Astrocyte (in vitro differentiated cells and primary cell): ENCODE data around the gene MAP2. TPM values are rescaled to one million over a fixed set of nuclear protein-coding genes. Genes with fewer than 3 reads are reported as not detected.

Experiments
- DNase-seq: peaks from one replicate; pipeline ENCODE4 v3.0.0-alpha.2; 2010; ENCODE audit warnings: low read depth
- FAIRE-seq: peaks from 2 replicates; lab custom pipeline; 2011; peaks lifted over from hg19 to GRCh38; lab: Jason Lieb, UNC
- H2AFZ ChIP-seq: 2 replicates; pipeline ENCODE4 v1.6.0; 2012; ENCODE audit warnings: low read depth, low read length, inconsistent platforms
- H3K27ac ChIP-seq: 2 replicates; pipeline ENCODE4 v1.5.1; 2011; ENCODE audit warnings: low read depth, low read length, inconsistent platforms
- H3K27me3 ChIP-seq: 2 replicates; pipeline ENCODE4 v1.6.0; 2011; ENCODE audit warnings: low read length, inconsistent platforms; ENCODE audit not compliant: insufficient read depth
- H3K36me3 ChIP-seq: 2 replicates; pipeline ENCODE4 v1.5.1; 2011; ENCODE audit warnings: low read length, inconsistent platforms; ENCODE audit not compliant: insufficient read depth
- H3K4me1 ChIP-seq: 2 replicates; pipeline ENCODE4 v1.5.1; 2011; ENCODE audit warnings: low read length, inconsistent platforms; ENCODE audit not compliant: insufficient read depth
- H3K4me2 ChIP-seq: 2 replicates; pipeline ENCODE4 v1.6.0; 2012; ENCODE audit warnings: low read length, inconsistent platforms
- H3K4me3 ChIP-seq: 2 replicates; pipeline ENCODE4 v1.5.1; 2011; ENCODE audit warnings: low read depth, mild to moderate bottlenecking, low read length, inconsistent platforms; ENCODE audit not compliant: insufficient read depth
- H3K79me2 ChIP-seq: 2 replicates; pipeline ENCODE4 v1.6.0; 2012; ENCODE audit warnings: mild to moderate bottlenecking, low read length, inconsistent platforms; ENCODE audit not compliant: insufficient read depth
- H3K9ac ChIP-seq: 2 replicates; pipeline ENCODE4 v1.6.0; 2012; ENCODE audit warnings: mild to moderate bottlenecking, low read length, inconsistent platforms
- H3K9me3 ChIP-seq: 2 replicates; pipeline ENCODE4 v1.5.1; 2012; ENCODE audit warnings: low read depth, mild to moderate bottlenecking, low read length, inconsistent platforms; ENCODE audit not compliant: insufficient read depth
- H4K20me1 ChIP-seq: 2 replicates; pipeline ENCODE4 v1.6.0; 2012; ENCODE audit warnings: low read length, inconsistent platforms; ENCODE audit not compliant: insufficient read depth
- H3K27ac Mint-ChIP-seq: one replicate; pipeline ENCODE4 v1.8.0; 2021; ENCODE audit warnings: mild to moderate bottlenecking, mixed read lengths; ENCODE audit not compliant: unreplicated experiment
- H3K27me3 Mint-ChIP-seq: one replicate; pipeline ENCODE4 v1.8.0; 2021; ENCODE audit warnings: low read depth, mixed read lengths; ENCODE audit not compliant: unreplicated experiment
- H3K36me3 Mint-ChIP-seq: one replicate; pipeline ENCODE4 v1.8.0; 2021; ENCODE audit warnings: low read depth, mixed read lengths; ENCODE audit not compliant: unreplicated experiment
- H3K4me1 Mint-ChIP-seq: one replicate; pipeline ENCODE4 v1.8.0; 2021; ENCODE audit warnings: low read depth, mixed read lengths; ENCODE audit not compliant: unreplicated experiment
- H3K4me3 Mint-ChIP-seq: one replicate; pipeline ENCODE4 v1.8.0; 2021; ENCODE audit warnings: mild to moderate bottlenecking, moderate library complexity, mixed read lengths; ENCODE audit not compliant: unreplicated experiment
- H3K9me3 Mint-ChIP-seq: one replicate; pipeline ENCODE4 v1.8.0; 2021; ENCODE audit warnings: mild to moderate bottlenecking, mixed read lengths; ENCODE audit not compliant: unreplicated experiment
- EZH2 ChIP-seq: IDR thresholded peaks from 2 replicates; pipeline ENCODE4 v1.6.1; 2012; ENCODE audit warnings: mild to moderate bottlenecking, low read length, inconsistent platforms; ENCODE audit not compliant: insufficient read depth
- total RNA-seq: library from RNA; stranded (reverse); gene quantifications from 2 replicates; pipeline ENCODE4 v1.2.1, GENCODE V29; 2021
- TF ChIP-seq, protein P1 (sequence below): IDR thresholded peaks from 2 replicates; pipeline ENCODE4 v1.5.1; 2011; ENCODE audit warnings: low read depth, mild to moderate bottlenecking, inconsistent platforms, low read length, moderate library complexity; ENCODE audit not compliant: insufficient read depth

Gene MAP2
- total RNA-seq, 1 donor from 2014 or later: 15.9 TPM

DNA sequence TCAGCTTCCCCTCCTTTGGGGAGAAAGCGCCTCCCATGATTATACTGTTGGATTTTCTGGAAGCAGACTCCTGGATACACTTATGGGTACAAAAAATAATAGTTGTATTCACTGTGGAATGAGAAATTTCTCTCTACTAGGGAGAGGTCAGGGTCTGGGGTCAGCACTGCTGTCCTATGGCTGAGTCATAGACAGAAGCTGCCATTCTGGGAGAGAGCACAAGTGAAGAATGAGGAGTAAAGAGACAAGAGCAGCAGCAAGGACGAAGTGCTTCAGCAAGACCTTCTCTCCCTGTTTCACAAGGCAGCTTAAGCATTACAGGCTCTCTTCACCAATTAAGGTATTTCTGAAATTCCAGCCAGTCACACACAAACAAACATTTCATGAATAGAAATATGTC, 337.7 kb downstream of the MAP2 start:
- H3K27me3 Mint-ChIP-seq: peaks cover 6% of the 10 kb centered on the region
- no peak overlapping the region for H3K27ac Mint-ChIP-seq
- H3K36me3 Mint-ChIP-seq: no peaks in the 10 kb centered on the region
- no peak for DNase-seq
- no peaks in the 10 kb centered on the region for H3K27me3 ChIP-seq
- no peaks in the 10 kb centered on the region for H3K36me3 ChIP-seq
- H2AFZ ChIP-seq: no peak overlapping the region
- H3K9me3 Mint-ChIP-seq: no peaks in the 10 kb centered on the region
- no peaks in the 10 kb centered on the region for H4K20me1 ChIP-seq
- H3K9ac ChIP-seq: no peak overlapping the region
- H3K4me1 Mint-ChIP-seq: peaks cover 12% of the 10 kb centered on the region
- H3K4me2 ChIP-seq: no peak overlapping the region
- no peaks in the 10 kb centered on the region for H3K4me1 ChIP-seq
- H3K9me3 ChIP-seq: no peaks in the 10 kb centered on the region
- TF ChIP-seq EZH2: no peak
- TF ChIP-seq, protein P1, sequence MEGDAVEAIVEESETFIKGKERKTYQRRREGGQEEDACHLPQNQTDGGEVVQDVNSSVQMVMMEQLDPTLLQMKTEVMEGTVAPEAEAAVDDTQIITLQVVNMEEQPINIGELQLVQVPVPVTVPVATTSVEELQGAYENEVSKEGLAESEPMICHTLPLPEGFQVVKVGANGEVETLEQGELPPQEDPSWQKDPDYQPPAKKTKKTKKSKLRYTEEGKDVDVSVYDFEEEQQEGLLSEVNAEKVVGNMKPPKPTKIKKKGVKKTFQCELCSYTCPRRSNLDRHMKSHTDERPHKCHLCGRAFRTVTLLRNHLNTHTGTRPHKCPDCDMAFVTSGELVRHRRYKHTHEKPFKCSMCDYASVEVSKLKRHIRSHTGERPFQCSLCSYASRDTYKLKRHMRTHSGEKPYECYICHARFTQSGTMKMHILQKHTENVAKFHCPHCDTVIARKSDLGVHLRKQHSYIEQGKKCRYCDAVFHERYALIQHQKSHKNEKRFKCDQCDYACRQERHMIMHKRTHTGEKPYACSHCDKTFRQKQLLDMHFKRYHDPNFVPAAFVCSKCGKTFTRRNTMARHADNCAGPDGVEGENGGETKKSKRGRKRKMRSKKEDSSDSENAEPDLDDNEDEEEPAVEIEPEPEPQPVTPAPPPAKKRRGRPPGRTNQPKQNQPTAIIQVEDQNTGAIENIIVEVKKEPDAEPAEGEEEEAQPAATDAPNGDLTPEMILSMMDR: no peak
- H3K27ac ChIP-seq: no peak overlapping the region
- no peak for FAIRE-seq
- H3K4me3 Mint-ChIP-seq: no peak overlapping the region
- no peaks in the 10 kb centered on the region for H3K79me2 ChIP-seq
- H3K4me3 ChIP-seq: no peak overlapping the region

DNA sequence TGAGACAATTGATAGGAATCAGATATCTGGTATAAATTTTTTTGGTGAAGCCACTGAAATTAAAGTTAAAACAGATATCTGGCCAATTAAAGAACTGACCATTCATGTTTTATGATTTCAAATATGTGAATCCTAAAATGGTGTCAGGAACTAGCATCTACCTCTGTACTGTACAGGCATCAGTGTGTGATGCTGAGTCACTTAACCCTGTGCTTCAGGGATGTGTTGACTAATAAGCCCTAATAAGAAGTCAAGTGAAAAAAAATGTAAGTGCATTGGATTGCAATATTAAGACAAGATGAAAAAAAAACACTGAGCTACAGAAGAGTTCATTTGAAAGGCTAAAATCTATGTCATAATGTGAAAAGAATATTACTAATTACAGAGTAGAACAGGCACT, 338.7 kb downstream of the MAP2 start:
- H3K9me3 Mint-ChIP-seq: no peaks in the 10 kb centered on the region
- no peaks in the 10 kb centered on the region for H3K9me3 ChIP-seq
- H3K4me2 ChIP-seq: no peak overlapping the region
- no peaks in the 10 kb centered on the region for H3K27me3 ChIP-seq
- no peak for DNase-seq
- no peaks in the 10 kb centered on the region for H4K20me1 ChIP-seq
- FAIRE-seq: peak; percentile 71
- H3K4me1 Mint-ChIP-seq: peaks cover 12% of the 10 kb centered on the region
- H3K36me3 Mint-ChIP-seq: no peaks in the 10 kb centered on the region
- H3K79me2 ChIP-seq: no peaks in the 10 kb centered on the region
- no peak overlapping the region for H3K27ac ChIP-seq
- no peak overlapping the region for H3K4me3 ChIP-seq
- H3K27ac Mint-ChIP-seq: no peak overlapping the region
- no peak overlapping the region for H3K4me3 Mint-ChIP-seq
- TF ChIP-seq EZH2: no peak
- TF ChIP-seq, protein P1: no peak
- no peaks in the 10 kb centered on the region for H3K36me3 ChIP-seq
- no peaks in the 10 kb centered on the region for H3K4me1 ChIP-seq
- peaks cover 5% of the 10 kb centered on the region for H3K27me3 Mint-ChIP-seq
- H3K9ac ChIP-seq: no peak overlapping the region
- H2AFZ ChIP-seq: no peak overlapping the region

DNA sequence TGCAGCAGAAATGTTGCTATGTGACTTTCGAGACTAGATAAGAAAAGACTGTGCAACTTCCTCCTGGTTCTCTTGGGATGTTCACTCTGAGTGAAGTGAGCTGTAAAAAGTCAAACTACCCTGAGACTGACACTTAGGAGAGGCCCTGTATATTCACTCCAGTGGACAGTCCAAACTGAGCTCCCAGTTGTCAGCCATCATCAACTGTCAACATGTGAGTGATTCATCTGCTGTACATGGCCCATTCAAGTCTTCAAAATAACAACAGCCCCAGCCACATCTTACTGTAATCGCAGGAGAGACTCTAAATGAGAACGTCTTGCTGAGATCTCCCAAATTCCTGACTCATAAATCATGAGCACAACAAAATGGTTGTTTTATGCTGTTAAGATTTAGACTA, 339.3 kb downstream of the MAP2 start:
- Mint-ChIP-seq H3K4me3 (no peak overlapping the region), H3K27me3 (peaks cover 3% of the 10 kb centered on the region), H3K4me1 (peaks cover 12% of the 10 kb centered on the region), H3K9me3 (no peaks in the 10 kb centered on the region), H3K36me3 (no peaks in the 10 kb centered on the region), H3K27ac (no peak overlapping the region)
- H3K4me3 ChIP-seq: no peak overlapping the region
- DNase-seq (no peak), FAIRE-seq (no peak)
- no peaks in the 10 kb centered on the region for H3K4me1 ChIP-seq
- no peak overlapping the region for H3K27ac ChIP-seq
- no peaks in the 10 kb centered on the region for H3K27me3 ChIP-seq
- no peaks in the 10 kb centered on the region for H3K9me3 ChIP-seq
- H3K4me2 ChIP-seq: no peak overlapping the region
- TF ChIP-seq, protein P1: no peak
- TF ChIP-seq EZH2: no peak
- no peak overlapping the region for H2AFZ ChIP-seq
- no peak overlapping the region for H3K9ac ChIP-seq
- H4K20me1 ChIP-seq: no peaks in the 10 kb centered on the region
- no peaks in the 10 kb centered on the region for H3K36me3 ChIP-seq
- H3K79me2 ChIP-seq: no peaks in the 10 kb centered on the region
